AG09309 (cell line): ENCODE data around the gene SLC27A1.
"Not testable (repeated sequence)": the region's sequence is repeated elsewhere in the genome, so short reads cannot be mapped to it uniquely, and the experiment has no call there.

Experiments
- DNase-seq: peaks from one replicate; pipeline ENCODE4 v3.0.0-alpha.2; 2010; ENCODE audit warnings: low read depth
- H3K4me3 ChIP-seq: 2 replicates; pipeline ENCODE4 v1.5.1; 2011; ENCODE audit warnings: mild to moderate bottlenecking, low read depth, low read length, moderate library complexity; ENCODE audit not compliant: control insufficient read depth
- CTCF ChIP-seq: IDR thresholded peaks from 2 replicates; pipeline ENCODE4 v1.5.1; 2011; ENCODE audit warnings: mild to moderate bottlenecking, low read depth, low read length, inconsistent platforms; ENCODE audit not compliant: insufficient read depth, control insufficient read depth; ENCODE audit errors: missing control alignments

The SLC27A1 gene

GRCh38 chr19:17544418-17544817 lies 74.1 kb downstream of the SLC27A1 start:
- no peak for TF ChIP-seq CTCF

DNA sequence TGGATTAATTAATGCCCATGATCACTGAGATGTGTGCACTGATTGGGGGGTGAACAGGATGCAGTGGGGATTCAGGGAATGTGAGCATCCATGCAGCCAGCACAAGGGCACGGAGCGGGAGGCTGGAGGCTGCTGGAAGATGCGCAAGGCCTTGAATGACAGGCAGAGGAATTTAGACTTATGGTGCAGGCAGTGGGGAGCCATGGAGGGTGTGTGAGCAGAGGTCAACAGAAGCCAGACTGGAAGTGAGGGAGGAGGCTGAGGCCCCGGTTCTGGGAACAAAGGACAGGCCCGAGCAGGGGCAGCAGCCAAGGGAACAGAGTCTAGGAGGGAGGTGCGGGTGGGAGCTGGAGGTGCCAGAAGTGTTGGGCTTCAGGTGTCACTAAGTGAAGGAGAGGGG lies 77.8 kb downstream of the SLC27A1 start:
- no peak for DNase-seq
- TF ChIP-seq CTCF, result no peak
- H3K4me3 ChIP-seq, result no peak overlapping the region

More at GRCh38 chr19:17544418-17544817, 74.1 kb downstream of the SLC27A1 start:
- no peak for DNase-seq
- H3K4me3 ChIP-seq, result no peak overlapping the region

DNA sequence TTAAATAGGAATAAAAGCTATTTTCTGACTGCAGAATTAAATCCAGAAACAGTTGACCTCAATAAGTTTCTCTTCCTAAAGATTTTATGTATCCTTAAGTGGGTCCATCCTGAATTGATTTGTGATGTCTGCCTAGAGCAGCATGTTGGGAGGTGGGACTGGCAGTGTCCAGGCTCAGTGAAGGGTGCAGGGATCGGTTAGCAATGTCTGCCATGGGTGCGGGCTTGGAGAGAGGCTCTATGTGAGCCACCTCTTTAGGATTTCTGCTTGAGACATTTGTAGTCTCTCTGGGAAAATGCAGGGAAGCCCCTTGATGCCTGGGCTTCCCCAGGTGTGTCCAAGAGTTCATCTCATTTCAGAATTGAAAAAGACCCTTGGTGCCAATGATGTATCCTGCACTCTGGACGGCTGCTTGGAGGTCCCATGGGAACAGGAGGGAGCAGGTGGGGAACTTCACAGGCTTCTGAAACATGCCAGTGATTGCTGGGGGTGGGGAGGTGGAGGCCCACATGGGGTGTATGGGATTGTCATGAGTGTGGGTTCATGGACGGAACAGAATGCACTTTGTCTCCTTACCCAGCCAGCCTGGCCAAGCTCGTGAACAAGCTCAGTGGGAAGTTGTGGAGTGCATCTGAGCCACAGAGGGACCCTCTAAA lies 78.9 kb downstream of the SLC27A1 start:
- TF ChIP-seq CTCF, result no peak
- DNase-seq, result no peak

DNA sequence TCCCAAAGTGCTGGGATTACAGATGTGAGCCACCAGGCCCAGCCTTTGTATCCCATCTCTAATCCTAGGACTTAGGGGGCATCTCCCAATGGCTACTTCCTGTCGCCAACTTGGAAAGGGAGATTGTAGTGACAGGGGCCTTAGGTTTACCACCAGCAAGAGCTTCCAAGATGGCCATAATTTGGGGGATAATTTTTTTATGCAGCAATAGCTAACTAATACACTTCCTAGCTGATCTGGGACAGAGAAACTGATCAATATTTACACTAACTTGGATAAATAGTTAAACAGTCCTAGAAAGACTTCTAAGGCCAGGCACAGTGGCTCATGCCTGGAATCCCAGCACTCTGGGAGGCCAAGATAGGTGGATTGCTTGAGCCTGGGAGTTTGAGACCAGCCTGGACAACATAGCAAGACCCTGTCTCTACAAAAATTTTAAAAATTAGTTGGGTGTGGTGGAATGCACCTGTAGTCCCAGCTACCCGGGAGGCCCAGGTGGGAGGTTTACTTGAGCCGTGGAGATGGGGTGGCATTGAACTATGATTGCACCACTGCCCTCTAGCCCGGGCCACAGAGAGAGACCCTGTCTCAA lies 79.8 kb downstream of the SLC27A1 start:
- no peak for DNase-seq
- TF ChIP-seq CTCF, result no peak
- H3K4me3 ChIP-seq, result no peak overlapping the region

More for the DNA sequence above, 78.9 kb downstream of the SLC27A1 start:
- no peak overlapping the region for H3K4me3 ChIP-seq

DNA sequence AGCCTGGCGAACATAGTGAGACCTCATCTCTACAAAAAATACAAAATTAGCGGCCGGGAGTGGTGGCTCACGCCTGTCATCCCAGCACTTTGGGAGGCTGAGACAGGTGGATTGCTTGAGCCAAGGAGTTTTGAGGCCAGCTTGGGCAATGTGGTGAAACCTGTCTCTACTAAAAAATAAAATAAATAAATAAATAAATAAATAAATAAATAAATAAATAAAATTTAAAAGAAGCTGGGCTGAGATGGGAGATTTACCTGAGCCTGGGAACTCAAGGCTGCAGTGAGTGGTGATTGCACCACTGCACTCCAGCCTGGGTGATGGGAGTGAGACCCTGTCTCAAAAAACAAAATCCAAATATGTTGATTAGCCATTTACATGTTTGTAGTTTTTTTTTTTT lies 82.4 kb downstream of the SLC27A1 start:
- H3K4me3 ChIP-seq, DNase-seq: not testable (repeated sequence)

DNA sequence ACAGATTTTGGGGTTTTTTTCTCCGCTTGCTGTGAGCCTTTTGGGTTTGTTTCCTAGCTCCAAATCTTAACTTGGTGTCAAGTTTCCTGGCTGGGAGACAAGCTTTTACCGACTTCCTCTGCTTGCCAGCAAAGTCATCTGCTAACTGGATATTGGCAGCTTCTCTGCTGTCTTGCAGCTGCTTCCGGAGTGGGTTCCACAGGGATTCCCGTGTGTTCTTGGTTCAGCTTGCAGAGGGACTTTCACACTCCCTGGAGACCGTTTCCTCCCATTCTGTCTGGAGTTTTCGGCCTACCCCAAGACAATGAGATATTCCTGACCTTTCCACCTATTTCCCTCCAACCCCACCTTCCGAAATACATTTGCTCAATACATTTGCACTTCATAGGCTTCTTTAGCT lies 82.9 kb downstream of the SLC27A1 start:
- DNase-seq, result peak; percentile 84
- TF ChIP-seq CTCF, result no peak
- no peak overlapping the region for H3K4me3 ChIP-seq

GRCh38 chr19:17554968-17555479 lies 84.7 kb downstream of the SLC27A1 start:
- peak overlapping the region; percentile 89 for H3K4me3 ChIP-seq
- no peak for TF ChIP-seq CTCF
- no peak for DNase-seq
